Loucy (cell line): Measurements from ENCODE around the gene PTPRN2.

Source experiments
- H2AFZ ChIP-seq: fragments of 200-600 bp; sonication (generic); 2 replicates; pipeline ENCODE4 v1.6.0; 2016; ENCODE audit warnings: antibody characterized with exemption, mild to moderate bottlenecking, low read length, moderate library complexity
- H3F3A ChIP-seq: fragments of 200-600 bp; 2 replicates; pipeline ENCODE4 v1.6.0; 2016; ENCODE audit warnings: antibody characterized with exemption, low read depth, mild to moderate bottlenecking
- H3K27me3 ChIP-seq: fragments of 200-600 bp; sonication (generic); 2 replicates; pipeline ENCODE4 v1.6.1; 2014; ENCODE audit warnings: low read length, mild to moderate bottlenecking; ENCODE audit not compliant: insufficient read depth, poor library complexity, severe bottlenecking
- H3K36me3 ChIP-seq: fragments of 200-600 bp; sonication (generic); 2 replicates; pipeline ENCODE4 v1.6.1; 2016; ENCODE audit warnings: low read length; ENCODE audit not compliant: insufficient read depth
- H3K4me1 ChIP-seq: fragments of 200-600 bp; sonication (generic); 2 replicates; pipeline ENCODE4 v1.5.1; 2014; ENCODE audit warnings: low read length, mild to moderate bottlenecking; ENCODE audit not compliant: insufficient read depth, poor library complexity, severe bottlenecking
- H3K4me2 ChIP-seq: fragments of 200-600 bp; sonication (generic); 2 replicates; pipeline ENCODE4 v1.6.0; 2014; ENCODE audit warnings: antibody characterized with exemption, low read length, low read depth, mild to moderate bottlenecking; ENCODE audit not compliant: poor library complexity, severe bottlenecking
- H3K4me3 ChIP-seq: fragments of 200-600 bp; sonication (generic); 2 replicates; pipeline ENCODE4 v1.5.1; 2014; ENCODE audit warnings: low read length, mild to moderate bottlenecking, mixed read lengths; ENCODE audit not compliant: poor library complexity, severe bottlenecking
- H3K79me2 ChIP-seq: fragments of 200-600 bp; sonication (generic); 2 replicates; pipeline ENCODE4 v1.6.1; 2014; ENCODE audit warnings: low read length; ENCODE audit not compliant: insufficient read depth
- H3K9ac ChIP-seq: fragments of 200-600 bp; sonication (generic); 2 replicates; pipeline ENCODE4 v1.6.0; 2014; ENCODE audit warnings: mild to moderate bottlenecking, low read depth, low read length, moderate library complexity; ENCODE audit not compliant: poor library complexity, severe bottlenecking
- H3K9me2 ChIP-seq: fragments of 200-600 bp; sonication (generic); replicated peaks from 2 replicates; pipeline ENCODE4 v1.6.1; 2016; ENCODE audit warnings: low read depth, low read length, mixed read lengths
- H3K9me3 ChIP-seq: fragments of 200-600 bp; sonication (generic); 2 replicates; pipeline ENCODE4 v1.6.1; 2014; ENCODE audit warnings: mild to moderate bottlenecking, antibody characterized with exemption, low read length, low read depth; ENCODE audit not compliant: insufficient read depth
- H4K20me1 ChIP-seq: fragments of 200-600 bp; sonication (generic); 2 replicates; pipeline ENCODE4 v1.6.0; 2014; ENCODE audit warnings: antibody characterized with exemption, low read length, mild to moderate bottlenecking; ENCODE audit not compliant: insufficient read depth, poor library complexity, severe bottlenecking
- EZH2phosphoT487 ChIP-seq: fragments of 200-600 bp; IDR thresholded peaks from 2 replicates; pipeline ENCODE4 v1.6.1; 2018; ENCODE audit warnings: antibody characterized with exemption, mild to moderate bottlenecking, moderate library complexity, borderline replicate concordance
- TF ChIP-seq, protein P1 (sequence below): fragments of 200-600 bp; sonication (generic); conservative IDR thresholded peaks from 2 replicates; pipeline ENCODE4 v1.5.1; 2014; ENCODE audit warnings: mild to moderate bottlenecking, antibody characterized with exemption, low read length

Gene PTPRN2

GRCh38 chr7:158216198-158216597 lies 371.4 kb downstream of the PTPRN2 start:
- Histone ChIP-seq H3F3A (no peaks in the 10 kb centered on the region), H3K9me3 (peaks cover 19% of the 10 kb centered on the region), H3K36me3 (no peaks in the 10 kb centered on the region), H3K4me2 (no peak overlapping the region), H4K20me1 (no peaks in the 10 kb centered on the region), H3K9ac (no peak overlapping the region), H3K4me3 (no peak overlapping the region), H3K4me1 (no peaks in the 10 kb centered on the region), H3K9me2 (no peaks in the 10 kb centered on the region), H3K27me3 (no peaks in the 10 kb centered on the region), H2AFZ (no peak overlapping the region), H3K79me2 (no peaks in the 10 kb centered on the region)
- TF ChIP-seq, protein P1, sequence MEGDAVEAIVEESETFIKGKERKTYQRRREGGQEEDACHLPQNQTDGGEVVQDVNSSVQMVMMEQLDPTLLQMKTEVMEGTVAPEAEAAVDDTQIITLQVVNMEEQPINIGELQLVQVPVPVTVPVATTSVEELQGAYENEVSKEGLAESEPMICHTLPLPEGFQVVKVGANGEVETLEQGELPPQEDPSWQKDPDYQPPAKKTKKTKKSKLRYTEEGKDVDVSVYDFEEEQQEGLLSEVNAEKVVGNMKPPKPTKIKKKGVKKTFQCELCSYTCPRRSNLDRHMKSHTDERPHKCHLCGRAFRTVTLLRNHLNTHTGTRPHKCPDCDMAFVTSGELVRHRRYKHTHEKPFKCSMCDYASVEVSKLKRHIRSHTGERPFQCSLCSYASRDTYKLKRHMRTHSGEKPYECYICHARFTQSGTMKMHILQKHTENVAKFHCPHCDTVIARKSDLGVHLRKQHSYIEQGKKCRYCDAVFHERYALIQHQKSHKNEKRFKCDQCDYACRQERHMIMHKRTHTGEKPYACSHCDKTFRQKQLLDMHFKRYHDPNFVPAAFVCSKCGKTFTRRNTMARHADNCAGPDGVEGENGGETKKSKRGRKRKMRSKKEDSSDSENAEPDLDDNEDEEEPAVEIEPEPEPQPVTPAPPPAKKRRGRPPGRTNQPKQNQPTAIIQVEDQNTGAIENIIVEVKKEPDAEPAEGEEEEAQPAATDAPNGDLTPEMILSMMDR = no peak
- TF ChIP-seq EZH2phosphoT487 = no peak

DNA sequence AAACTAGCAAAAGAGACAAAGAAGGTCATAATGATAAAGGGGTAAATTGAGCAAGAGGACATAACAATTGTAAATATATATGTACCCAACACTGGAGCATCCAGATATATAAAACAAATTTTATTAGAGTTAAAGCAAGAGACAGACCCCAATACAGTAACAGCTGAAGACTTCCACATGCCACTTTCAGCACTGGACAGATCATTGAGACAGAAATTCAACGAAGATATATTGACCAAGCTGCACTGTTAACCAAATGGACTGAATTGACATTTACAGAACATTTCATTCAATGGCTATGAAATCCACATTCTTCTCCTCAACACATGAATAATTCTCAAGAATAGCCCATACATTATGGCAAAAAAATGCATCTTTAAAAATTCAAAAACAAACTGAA lies 378.2 kb downstream of the PTPRN2 start:
- H3K4me1 ChIP-seq = no peaks in the 10 kb centered on the region
- no peak overlapping the region for H3K9ac ChIP-seq
- H3F3A ChIP-seq = no peaks in the 10 kb centered on the region
- no peaks in the 10 kb centered on the region for H3K36me3 ChIP-seq
- H3K9me2 ChIP-seq = no peaks in the 10 kb centered on the region
- H2AFZ ChIP-seq = no peak overlapping the region
- peaks cover 11% of the 10 kb centered on the region; the same call in 1 of the 2 replicates for H3K9me3 ChIP-seq
- H3K4me3 ChIP-seq = no peak overlapping the region
- TF ChIP-seq EZH2phosphoT487 = no peak
- TF ChIP-seq, protein P1 = no peak
- no peaks in the 10 kb centered on the region for H3K27me3 ChIP-seq
- no peaks in the 10 kb centered on the region for H3K79me2 ChIP-seq
- no peaks in the 10 kb centered on the region for H4K20me1 ChIP-seq
- no peak overlapping the region for H3K4me2 ChIP-seq

- Histone ChIP-seq H3K36me3 (no peaks in the 10 kb centered on the region), H3K27me3 (no peaks in the 10 kb centered on the region), H3K9me2 (no peaks in the 10 kb centered on the region), H3F3A (no peaks in the 10 kb centered on the region), H3K4me3 (no peak overlapping the region), H3K4me2 (no peak overlapping the region), H3K9ac (no peak overlapping the region), H3K4me1 (no peaks in the 10 kb centered on the region), H3K79me2 (no peaks in the 10 kb centered on the region), H2AFZ (no peak overlapping the region), H4K20me1 (no peaks in the 10 kb centered on the region), H3K9me3 (peaks cover 9% of the 10 kb centered on the region; the same call in 1 of the 2 replicates)
- no peak for TF ChIP-seq EZH2phosphoT487
- TF ChIP-seq, protein P1 = no peak
Measured at GRCh38 chr7:158206341-158206740, 381.3 kb downstream of the PTPRN2 start.
